Mesenchymal stem cell (in vitro differentiated cells and primary cell): ENCODE results near the gene TEKT3.

Experiments
- DNase-seq: peaks from one replicate; pipeline ENCODE4 v3.0.0-alpha.2; 2013
- H2AFZ ChIP-seq: one replicate; pipeline ENCODE4 v1.6.1; 2013; ENCODE audit warnings: low read depth, mild to moderate bottlenecking, control low read depth, inconsistent platforms, low read length, moderate library complexity
- H2AK5ac ChIP-seq: 2 replicates; pipeline ENCODE4 v1.6.1; 2013; ENCODE audit warnings: low read length, moderate library complexity, mild to moderate bottlenecking, inconsistent platforms; ENCODE audit not compliant: severe bottlenecking
- H2BK120ac ChIP-seq: one replicate; pipeline ENCODE4 v1.6.1; 2013; ENCODE audit warnings: low read depth, mild to moderate bottlenecking, inconsistent platforms, low read length, moderate library complexity
- H2BK12ac ChIP-seq, 2 experiments: one replicate each; pipeline ENCODE4 v1.6.1; 2013; ENCODE audit warnings: inconsistent platforms in 2 of 2, low read length in 2 of 2, mild to moderate bottlenecking in 2 of 2, moderate library complexity in 2 of 2, control low read depth in 1 of 2
- H2BK15ac ChIP-seq: one replicate; pipeline ENCODE4 v1.6.1; 2013; ENCODE audit warnings: mild to moderate bottlenecking, low read depth, inconsistent platforms; ENCODE audit not compliant: poor library complexity, severe bottlenecking
- H2BK5ac ChIP-seq: 2 replicates; pipeline ENCODE4 v1.6.1; 2013; ENCODE audit warnings: low read depth, mild to moderate bottlenecking, low read length, control low read depth, inconsistent platforms; ENCODE audit not compliant: poor library complexity, severe bottlenecking
- H3K14ac ChIP-seq, 2 experiments: one replicate each; pipeline ENCODE4 v1.6.1; 2013; ENCODE audit warnings: inconsistent platforms in 2 of 2, low read length in 2 of 2, control low read depth in 1 of 2, mild to moderate bottlenecking in 1 of 2, moderate library complexity in 1 of 2
- H3K18ac ChIP-seq, 2 experiments: one replicate each; pipeline ENCODE4 v1.6.1; 2013; ENCODE audit warnings: inconsistent platforms in 2 of 2, low read length in 2 of 2, control low read depth in 1 of 2, low read depth in 1 of 2, mild to moderate bottlenecking in 1 of 2
- H3K23ac ChIP-seq, 2 experiments: one replicate each; pipeline ENCODE4 v1.6.1; 2013; ENCODE audit warnings: inconsistent platforms in 2 of 2, low read length in 2 of 2, mild to moderate bottlenecking in 2 of 2, moderate library complexity in 2 of 2, control low read depth in 1 of 2
- H3K27ac ChIP-seq: 2 replicates; pipeline ENCODE4 v1.5.1; 2013; ENCODE audit warnings: mild to moderate bottlenecking, moderate library complexity, low read length, control low read depth, inconsistent platforms; ENCODE audit not compliant: poor library complexity, severe bottlenecking
- H3K27me3 ChIP-seq, 2 experiments: 2 replicates each; pipeline versions ENCODE4 v1.6.1 to v1.7.0; 2013; ENCODE audit warnings: low read length in 2 of 2, mild to moderate bottlenecking in 2 of 2, moderate library complexity in 2 of 2, control low read depth in 1 of 2, inconsistent platforms in 1 of 2; ENCODE audit not compliant: control insufficient read depth in 1 of 2, insufficient read depth in 1 of 2
- H3K36me3 ChIP-seq, 2 experiments: 2 replicates each; pipeline versions ENCODE4 v1.6.1 to v1.7.0; 2013; ENCODE audit warnings: low read length in 2 of 2, control low read depth in 1 of 2, inconsistent platforms in 1 of 2, low read depth in 1 of 2, mild to moderate bottlenecking in 1 of 2; ENCODE audit not compliant: insufficient read depth in 2 of 2, control insufficient read depth in 1 of 2
- H3K4ac ChIP-seq, 2 experiments: one replicate each; pipeline ENCODE4 v1.6.1; 2013; ENCODE audit warnings: inconsistent platforms in 2 of 2, low read length in 2 of 2, mild to moderate bottlenecking in 2 of 2, moderate library complexity in 2 of 2, control low read depth in 1 of 2, low read depth in 1 of 2
- H3K4me1 ChIP-seq: 2 replicates; pipeline ENCODE4 v1.6.1; 2013; ENCODE audit warnings: low read depth, low read length, control low read depth; ENCODE audit not compliant: control insufficient read depth, insufficient read depth
- H3K4me2 ChIP-seq: 2 replicates; pipeline ENCODE4 v1.6.1; 2013; ENCODE audit warnings: low read length, mild to moderate bottlenecking, inconsistent platforms; ENCODE audit not compliant: poor library complexity, severe bottlenecking
- H3K4me3 ChIP-seq, 2 experiments: 2 replicates each; pipeline versions ENCODE4 v1.5.1 to v1.7.0; 2013; ENCODE audit warnings: low read length in 2 of 2, mild to moderate bottlenecking in 2 of 2, control low read depth in 1 of 2, low read depth in 1 of 2; ENCODE audit not compliant: insufficient read depth in 1 of 2
- H3K79me1 ChIP-seq: replicated peaks from 2 replicates; pipeline ENCODE4 v1.6.1; 2013; ENCODE audit warnings: mild to moderate bottlenecking, control low read depth, low read length, inconsistent platforms; ENCODE audit not compliant: poor library complexity, severe bottlenecking
- H3K9ac ChIP-seq: 2 replicates; pipeline ENCODE4 v1.7.0; 2013; ENCODE audit warnings: mild to moderate bottlenecking, low read length, moderate library complexity
- H3K9me3 ChIP-seq: 2 replicates; pipeline ENCODE4 v1.7.0; 2013; ENCODE audit warnings: mild to moderate bottlenecking, low read length; ENCODE audit not compliant: control insufficient read depth
- H4K8ac ChIP-seq: one replicate; pipeline ENCODE4 v1.6.1; 2013; ENCODE audit warnings: inconsistent platforms, mild to moderate bottlenecking, low read length, moderate library complexity
- H4K91ac ChIP-seq: one replicate; pipeline ENCODE4 v1.6.1; 2013; ENCODE audit warnings: mild to moderate bottlenecking, low read length, inconsistent platforms
- whole genome bisulfite sequencing: methylation state at CpG from one replicate; pipeline ENCODE4 v1.1.7; 2013; ENCODE audit warnings: mixed read lengths; 5-methylcytosine and 5-hydroxymethylcytosine counted together

The TEKT3 gene

GRCh38 chr17:15278380-15278779 lies 63.0 kb downstream of the TEKT3 start:
- peak overlapping the region; percentile 90 for H3K9ac ChIP-seq
- H3K79me1 ChIP-seq, result no peaks in the 10 kb centered on the region
- H3K27me3 ChIP-seq, result no peaks in the 10 kb centered on the region
- peak overlapping the region; percentile 58 for H3K4me2 ChIP-seq
- H3K14ac ChIP-seq, result no peak overlapping the region
- H2BK5ac ChIP-seq, result no peak overlapping the region
- no peak overlapping the region for H2BK120ac ChIP-seq
- peak overlapping the region; percentile 67 for H4K8ac ChIP-seq
- peak; percentile 43 for DNase-seq
- peak overlapping the region; percentile 21 to 90 for H2BK12ac ChIP-seq
- H3K23ac ChIP-seq, result no peak overlapping the region
- peak overlapping the region; percentile 10 for H2AFZ ChIP-seq
- peak overlapping the region; percentile 77 to 80 for H3K18ac ChIP-seq
- peak overlapping the region; percentile 70 for H2BK15ac ChIP-seq
- peak overlapping the region in 1 of 2 experiments; percentile 67 for H3K4me3 ChIP-seq
- H2AK5ac ChIP-seq, result no peak overlapping the region
- H3K4ac ChIP-seq, result peak overlapping the region in 1 of 2 experiments; percentile 73
- peak overlapping the region; percentile 41 for H4K91ac ChIP-seq
- peaks cover 10% of the 10 kb centered on the region for H3K4me1 ChIP-seq
- H3K9me3 ChIP-seq, result no peaks in the 10 kb centered on the region
- H3K27ac ChIP-seq, result peak overlapping the region; percentile 73
- WGBS, result 27% methylated on average over 5 of the region's 6 CpGs
- no peaks in the 10 kb centered on the region for H3K36me3 ChIP-seq

DNA sequence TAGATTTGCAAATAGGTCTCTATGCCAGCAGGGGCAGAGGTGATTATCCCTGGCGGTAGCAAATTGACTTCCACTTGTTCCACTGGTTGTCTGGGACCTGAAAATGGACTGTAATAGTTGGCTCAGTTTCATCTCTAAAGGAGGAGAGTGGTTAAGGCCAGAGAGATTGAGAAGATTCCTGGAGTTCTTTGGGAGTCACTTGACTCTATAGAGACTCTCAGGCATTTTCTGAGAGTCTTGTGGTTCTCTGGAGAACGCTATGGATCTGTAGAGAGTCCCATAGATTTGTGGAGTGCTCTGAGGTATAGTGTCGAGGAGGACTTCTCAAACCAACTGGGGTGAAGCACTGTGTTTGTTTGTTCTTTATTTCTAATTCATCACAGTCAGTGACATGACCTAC lies 67.4 kb downstream of the TEKT3 start:
- no peak overlapping the region for H2BK120ac ChIP-seq
- no peak overlapping the region for H4K8ac ChIP-seq
- H3K18ac ChIP-seq, result no peak overlapping the region
- H4K91ac ChIP-seq, result no peak overlapping the region
- 81% methylated on average over 3 of the region's 3 CpGs for WGBS
- H2BK5ac ChIP-seq, result no peak overlapping the region
- H2AK5ac ChIP-seq, result no peak overlapping the region
- no peaks in the 10 kb centered on the region for H3K36me3 ChIP-seq
- H3K4ac ChIP-seq, result no peak overlapping the region
- H3K9me3 ChIP-seq, result no peaks in the 10 kb centered on the region
- no peak for DNase-seq
- no peak overlapping the region for H2AFZ ChIP-seq
- no peak overlapping the region for H3K9ac ChIP-seq
- H3K23ac ChIP-seq, result no peak overlapping the region
- H3K27me3 ChIP-seq, result no peaks in the 10 kb centered on the region
- no peak overlapping the region for H3K4me2 ChIP-seq
- H3K4me1 ChIP-seq, result peaks cover 18% of the 10 kb centered on the region
- H3K14ac ChIP-seq, result no peak overlapping the region
- no peak overlapping the region for H3K4me3 ChIP-seq
- H3K79me1 ChIP-seq, result no peaks in the 10 kb centered on the region
- H3K27ac ChIP-seq, result no peak overlapping the region
- peak overlapping the region in 1 of 2 experiments; percentile 7 for H2BK12ac ChIP-seq
- H2BK15ac ChIP-seq, result no peak overlapping the region

DNA sequence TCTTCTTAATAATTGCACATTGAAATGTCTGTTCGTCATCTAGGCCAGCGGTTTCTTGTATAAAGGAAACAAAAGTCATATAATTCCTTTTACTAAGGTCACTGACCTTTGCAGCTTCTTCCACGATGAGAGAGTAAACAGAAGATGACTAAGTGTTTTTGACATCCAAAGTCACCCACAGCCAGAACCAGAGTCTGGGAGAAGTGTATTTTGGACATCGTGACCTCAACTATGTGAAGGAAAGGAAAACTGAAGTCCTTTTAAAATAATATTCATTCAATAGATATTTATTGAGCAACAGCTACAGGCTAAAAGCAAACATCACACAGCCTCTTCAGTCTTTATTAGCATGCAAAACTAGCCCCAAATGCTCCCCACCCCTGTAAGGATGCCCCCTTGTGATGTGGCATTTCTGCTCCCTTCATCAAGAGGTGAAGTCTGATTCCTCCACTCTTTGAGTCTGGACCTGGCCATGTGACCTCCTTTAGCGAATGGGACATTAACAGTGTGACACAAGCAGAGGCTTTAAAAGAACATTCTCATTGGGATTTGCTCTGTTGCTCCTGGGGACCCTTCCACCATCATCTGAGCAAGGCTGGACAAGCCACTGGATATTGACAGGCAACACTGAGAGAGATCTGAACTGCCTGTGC lies 68.1 kb downstream of the TEKT3 start:
- peak overlapping the region; percentile 1 for H2BK15ac ChIP-seq
- peak overlapping the region; percentile 10 for H2AK5ac ChIP-seq
- H3K18ac ChIP-seq, result peak overlapping the region; percentile 6 to 30
- H3K4me3 ChIP-seq, result no peak overlapping the region
- H2BK5ac ChIP-seq, result no peak overlapping the region
- no peak overlapping the region for H3K4me2 ChIP-seq
- no peaks in the 10 kb centered on the region for H3K36me3 ChIP-seq
- H3K4me1 ChIP-seq, result peaks cover 16% of the 10 kb centered on the region
- peak overlapping the region in 1 of 2 experiments; percentile 81 for H3K4ac ChIP-seq
- no peaks in the 10 kb centered on the region for H3K79me1 ChIP-seq
- no peak overlapping the region for H2BK120ac ChIP-seq
- no peak overlapping the region for H4K91ac ChIP-seq
- peak; percentile 98 for DNase-seq
- H3K14ac ChIP-seq, result no peak overlapping the region
- no peak overlapping the region for H4K8ac ChIP-seq
- H2AFZ ChIP-seq, result no peak overlapping the region
- WGBS, result 41% methylated on average over 2 of the region's 5 CpGs
- no peaks in the 10 kb centered on the region for H3K9me3 ChIP-seq
- H3K27me3 ChIP-seq, result no peaks in the 10 kb centered on the region
- no peak overlapping the region for H3K23ac ChIP-seq
- H3K9ac ChIP-seq, result peak overlapping the region; percentile 65
- H2BK12ac ChIP-seq, result peak overlapping the region; percentile 7 to 72
- H3K27ac ChIP-seq, result peak overlapping the region; percentile 59

- Histone ChIP-seq H3K14ac (no peak overlapping the region), H3K9ac (peak overlapping the region; percentile 65), H3K27me3 (no peaks in the 10 kb centered on the region), H4K91ac (no peak overlapping the region), H2BK15ac (no peak overlapping the region), H3K27ac (no peak overlapping the region), H3K4me1 (peaks cover 13% of the 10 kb centered on the region), H2AK5ac (peak overlapping the region; percentile 54), H3K4me2 (no peak overlapping the region), H3K9me3 (no peaks in the 10 kb centered on the region), H2BK5ac (no peak overlapping the region), H2BK12ac (peak overlapping the region in 1 of 2 experiments; percentile 45), H3K18ac (no peak overlapping the region), H3K36me3 (no peaks in the 10 kb centered on the region), H3K23ac (no peak overlapping the region), H2BK120ac (no peak overlapping the region), H3K4me3 (no peak overlapping the region), H3K4ac (peak overlapping the region in 1 of 2 experiments; percentile 29), H3K79me1 (no peaks in the 10 kb centered on the region), H4K8ac (no peak overlapping the region), H2AFZ (no peak overlapping the region)
- DNase-seq, result peak; percentile 43
- WGBS, result 86% methylated on average over 6 of the region's 6 CpGs
Observed at GRCh38 chr17:15271741-15272140, 69.7 kb downstream of the TEKT3 start.
